NCI-H446 treated with DMSO at 0.1 percent for 48 hours (cell line): ENCODE data around the gene TTLL10.
"Not testable (repeated sequence)": the region's sequence is repeated elsewhere in the genome, so short reads cannot be mapped to it uniquely, and the experiment has no call there.

Experiments used
- DNase-seq: peaks from one replicate; lab custom pipeline; 2025; lab: John Stamatoyannopoulos, UW

The TTLL10 gene

GRCh38 chr1:1173061-1173792, 453 bp upstream of the TTLL10 start:
- DNase-seq = no peak

GRCh38 chr1:1175221-1176062, 1.8 kb downstream of the TTLL10 start:
- DNase-seq = no peak

- not testable (repeated sequence) for DNase-seq
Measured at GRCh38 chr1:1176063-1176761, 2.5 kb downstream of the TTLL10 start.

- no peak for DNase-seq
Measured at GRCh38 chr1:1176931-1177330, 3.3 kb downstream of the TTLL10 start.

GRCh38 chr1:1177452-1178206, 3.9 kb downstream of the TTLL10 start:
- no peak for DNase-seq

- no peak for DNase-seq
Measured at GRCh38 chr1:1178794-1179331, 5.2 kb downstream of the TTLL10 start.

- DNase-seq = no peak
Measured at GRCh38 chr1:1179346-1179982, 5.8 kb downstream of the TTLL10 start.

- DNase-seq = no peak
Measured at GRCh38 chr1:1179983-1180861, 6.5 kb downstream of the TTLL10 start.

- DNase-seq = no peak
Measured at GRCh38 chr1:1181129-1181937, 7.7 kb downstream of the TTLL10 start.

- DNase-seq = no peak
Measured at GRCh38 chr1:1181938-1182410, 8.3 kb downstream of the TTLL10 start.

GRCh38 chr1:1182491-1183220, 9.0 kb downstream of the TTLL10 start:
- DNase-seq = no peak

- DNase-seq = no peak
Measured at GRCh38 chr1:1183221-1183747, 9.6 kb downstream of the TTLL10 start.

- no peak for DNase-seq
Measured at GRCh38 chr1:1183833-1184775, 10.4 kb downstream of the TTLL10 start.

GRCh38 chr1:1185101-1185765, 11.6 kb downstream of the TTLL10 start:
- DNase-seq = no peak

- DNase-seq = no peak
Measured at GRCh38 chr1:1187938-1188337, 14.3 kb downstream of the TTLL10 start.

- DNase-seq = no peak
Measured at GRCh38 chr1:1189111-1189510, 15.4 kb downstream of the TTLL10 start.
